GM12892 (cell line): ENCODE measurements around the gene FAM53A.

Experiments
- POLR2AphosphoS5 ChIP-seq: IDR thresholded peaks from 2 replicates; pipeline ENCODE4 v1.6.1; 2011; ENCODE audit warnings: low read depth, low read length, control low read depth
- TAF1 ChIP-seq: IDR thresholded peaks from 2 replicates; pipeline ENCODE4 v1.6.1; 2011; ENCODE audit warnings: low read depth, mild to moderate bottlenecking, control low read depth, low read length, borderline replicate concordance

DNA sequence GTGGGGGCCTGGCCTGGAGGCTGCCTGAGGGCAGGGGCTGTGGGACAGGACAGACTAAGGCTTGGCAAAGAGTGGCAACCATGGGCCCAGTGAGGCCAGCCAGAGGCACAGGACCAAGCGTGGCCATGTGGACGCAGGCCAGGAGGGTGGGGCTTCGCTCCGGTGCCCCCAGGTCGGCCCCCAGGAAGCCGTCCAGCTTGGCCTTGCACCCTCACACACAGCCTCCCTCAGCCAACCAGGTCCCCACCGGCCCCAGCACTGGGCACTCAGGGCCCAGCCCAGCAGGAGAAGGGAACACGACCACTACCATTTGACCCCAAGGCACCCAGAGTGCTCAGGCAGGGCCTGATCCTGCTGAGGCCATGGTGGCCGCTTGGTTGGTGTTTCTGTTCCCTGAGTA lies 57.2 kb downstream of the FAM53A start:
- no peak for TF ChIP-seq TAF1
- no peak for TF ChIP-seq POLR2AphosphoS5
